GM12872 (cell line): Measurements from ENCODE around the gene SLC43A1.

Source experiments
- CTCF ChIP-seq: IDR thresholded peaks from 3 replicates; pipeline ENCODE4 v1.5.1; 2011; ENCODE audit warnings: low read depth, mild to moderate bottlenecking, low read length, moderate library complexity; ENCODE audit not compliant: insufficient read depth

SLC43A1 gene

GRCh38 chr11:57512646-57513451 lies 2.7 kb downstream of the SLC43A1 start:
- no peak for TF ChIP-seq CTCF

- TF ChIP-seq CTCF: no peak
These were observed 3.6 kb downstream of the SLC43A1 start for GRCh38 chr11:57511741-57512430.

- TF ChIP-seq CTCF: no peak
These were observed 6.9 kb downstream of the SLC43A1 start for GRCh38 chr11:57508341-57509170.

- TF ChIP-seq CTCF: no peak
These were observed 9.0 kb downstream of the SLC43A1 start for GRCh38 chr11:57506522-57506921.

- no peak for TF ChIP-seq CTCF
These were observed 11.0 kb downstream of the SLC43A1 start for GRCh38 chr11:57504511-57504910.

GRCh38 chr11:57502870-57503269 lies 12.6 kb downstream of the SLC43A1 start:
- no peak for TF ChIP-seq CTCF

GRCh38 chr11:57502376-57502775 lies 13.1 kb downstream of the SLC43A1 start:
- TF ChIP-seq CTCF: no peak
